ENCODE results near the gene EAF1.
"Not testable (repeated sequence)": the region's sequence is repeated elsewhere in the genome, so short reads cannot be mapped to it uniquely, and the experiment has no call there.

EAF1 gene

DNA sequence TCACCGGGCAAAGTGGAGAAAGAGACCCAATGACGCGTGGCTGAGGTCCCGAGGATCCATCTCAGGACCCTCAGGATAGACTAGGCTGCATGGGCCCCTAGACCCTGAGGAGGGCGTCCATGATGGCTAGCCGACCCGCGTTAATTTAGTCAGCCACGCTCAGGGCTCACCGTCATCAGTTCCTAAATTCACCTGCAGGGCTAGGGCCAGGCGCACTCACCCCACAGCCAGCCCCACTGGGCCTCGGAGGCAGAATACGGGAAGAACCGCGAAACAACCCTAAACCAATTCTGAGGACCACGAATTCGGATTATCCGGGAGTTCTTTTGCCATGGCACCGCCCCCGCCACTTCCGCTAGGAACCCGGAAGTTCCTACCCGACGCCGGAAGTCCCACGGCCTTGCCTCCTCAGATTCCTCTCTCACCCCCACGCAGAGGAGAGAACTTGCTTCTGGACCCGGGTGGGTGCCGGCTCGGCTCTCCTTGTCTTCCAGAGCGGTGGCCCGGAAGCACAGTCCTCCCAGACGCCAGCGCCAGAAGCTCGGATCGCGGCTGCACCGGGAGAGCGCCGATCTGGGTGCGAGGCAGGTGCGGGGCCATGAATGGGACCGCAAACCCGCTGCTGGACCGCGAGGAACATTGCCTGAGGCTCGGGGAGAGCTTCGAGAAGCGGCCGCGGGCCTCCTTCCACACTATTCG lies at the start of gene EAF1, which contains the start of gene METTL6:
Gene EAF1 (plus strand): TSS at position 417 of the 699 bp plus-strand sequence. CDS start 182 bp downstream, at position 599.
Gene METTL6 (minus strand): TSS at position 363 of the 699 bp plus-strand sequence. CDS start 1,033 bp downstream, outside the sequence.
- in situ Hi-C loops (cut with MboI; ENCODE audit: low sequenced_read_pairs) = no loop called here

DNA sequence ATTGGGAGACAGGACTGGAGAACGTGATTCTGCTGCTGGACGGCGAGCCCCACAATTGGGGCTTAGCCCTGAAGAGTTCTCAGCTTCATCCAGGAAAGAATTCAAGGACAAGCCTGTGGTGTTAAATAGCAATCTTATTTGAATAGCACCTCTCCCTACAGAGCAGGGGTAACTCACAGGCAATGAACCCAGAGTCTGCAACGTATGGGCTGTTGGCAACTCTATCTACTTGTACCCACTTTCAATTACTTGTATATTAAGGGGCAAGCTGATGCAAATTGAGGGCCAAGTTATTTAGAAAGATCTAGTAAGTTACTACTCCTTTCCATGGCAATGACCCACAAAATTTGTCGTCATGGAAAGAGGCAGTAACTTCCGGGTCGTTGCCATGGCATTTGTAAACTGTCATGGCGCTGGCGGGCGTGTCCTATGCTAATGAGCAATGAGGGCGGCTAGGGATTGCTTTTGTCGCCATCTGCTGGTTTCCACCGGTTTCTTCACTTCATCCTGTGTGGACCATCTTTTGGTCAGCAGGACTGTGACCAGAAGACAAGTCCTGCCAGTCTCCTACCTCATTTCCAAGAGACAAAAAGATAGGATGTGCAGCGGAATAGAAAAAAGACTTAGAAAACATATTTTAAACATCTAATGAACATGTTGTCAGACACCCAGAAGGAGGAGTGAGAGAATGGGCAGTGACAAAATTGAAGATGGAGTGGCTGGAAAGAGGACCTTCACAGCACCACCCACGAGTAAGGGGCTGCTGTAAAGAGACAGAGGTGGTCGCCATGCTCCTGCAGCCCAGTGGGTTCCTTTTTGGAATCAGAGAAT lies 49.2 kb upstream of the EAF1 start:
- in situ Hi-C loops (cut with MboI; ENCODE audit: low sequenced_read_pairs) = no loop called here

DNA sequence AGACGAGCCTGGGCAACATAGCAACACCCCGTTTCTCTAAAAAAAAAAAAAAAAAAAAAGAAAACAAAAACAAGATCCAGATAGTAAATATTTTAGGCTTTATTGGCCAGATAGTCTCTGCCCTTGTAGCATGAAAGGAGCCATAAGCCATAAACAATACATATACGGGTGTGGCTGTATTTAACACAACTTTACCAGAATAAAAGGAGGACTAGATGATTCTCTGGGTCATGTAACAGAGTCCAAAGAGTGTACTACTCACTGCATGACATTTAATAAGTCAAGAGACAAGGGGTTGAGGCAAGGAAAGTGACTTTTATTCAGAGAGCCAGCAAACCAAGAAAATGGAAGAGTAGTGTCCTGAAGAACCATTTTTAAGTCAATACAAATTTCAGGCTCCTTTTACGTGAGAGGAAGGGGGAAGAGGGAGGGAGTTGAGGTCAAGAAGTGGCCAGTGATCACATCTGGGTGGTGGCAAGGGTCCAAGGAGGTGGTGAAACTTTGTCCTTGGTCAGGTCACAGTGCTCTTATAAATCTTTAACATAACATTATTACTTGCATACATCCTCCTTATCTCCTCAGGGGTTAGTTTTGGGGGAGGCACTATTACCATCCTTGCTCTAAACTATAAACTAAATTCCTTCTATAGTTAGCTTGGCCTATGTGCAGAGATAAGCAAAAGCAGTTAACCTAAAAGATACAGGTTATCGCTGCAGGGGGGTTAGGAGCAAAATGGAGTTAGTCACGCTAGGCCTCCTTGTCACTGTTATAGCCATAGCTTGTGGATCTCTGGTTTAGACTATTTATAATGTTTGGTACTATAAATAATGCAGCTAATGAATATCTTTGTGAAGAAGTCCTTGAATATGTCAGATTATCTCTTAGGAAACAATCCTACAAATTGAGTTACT lies 46.2 kb upstream of the EAF1 start:
- in situ Hi-C loops (cut with MboI; ENCODE audit: low sequenced_read_pairs) = loop anchor here (10.0 kb wide), 1 partner anchor 116 kb away; no protein-coding TSS in a partner anchor

DNA sequence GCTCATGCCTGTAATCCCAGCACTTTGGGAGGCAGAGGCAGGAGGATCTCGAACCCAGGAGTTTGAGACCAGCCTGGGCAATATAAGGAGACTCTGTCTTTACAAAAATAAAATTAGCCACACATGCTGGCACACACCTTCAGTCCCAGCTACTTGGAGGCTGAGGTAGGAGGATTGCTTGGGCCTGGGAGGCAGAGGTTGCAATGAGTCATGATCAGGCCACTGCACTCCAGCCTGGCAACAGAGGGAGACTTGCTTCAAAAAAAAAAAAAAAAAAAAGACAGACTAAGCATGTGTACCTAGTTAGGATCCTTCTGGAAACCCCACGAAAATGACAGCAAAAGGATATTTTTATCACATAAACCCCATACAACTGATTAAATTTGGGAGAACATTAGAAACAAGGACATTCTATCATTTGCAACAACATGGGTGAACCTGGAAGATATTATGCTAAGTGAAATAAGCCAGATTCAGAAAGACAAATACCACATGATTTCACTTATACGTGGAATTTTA lies 44.9 kb upstream of the EAF1 start:
- in situ Hi-C loops (cut with MboI; ENCODE audit: low sequenced_read_pairs) = loop anchor here (10.0 kb wide), 1 partner anchor 118 kb away; no protein-coding TSS in a partner anchor

DNA sequence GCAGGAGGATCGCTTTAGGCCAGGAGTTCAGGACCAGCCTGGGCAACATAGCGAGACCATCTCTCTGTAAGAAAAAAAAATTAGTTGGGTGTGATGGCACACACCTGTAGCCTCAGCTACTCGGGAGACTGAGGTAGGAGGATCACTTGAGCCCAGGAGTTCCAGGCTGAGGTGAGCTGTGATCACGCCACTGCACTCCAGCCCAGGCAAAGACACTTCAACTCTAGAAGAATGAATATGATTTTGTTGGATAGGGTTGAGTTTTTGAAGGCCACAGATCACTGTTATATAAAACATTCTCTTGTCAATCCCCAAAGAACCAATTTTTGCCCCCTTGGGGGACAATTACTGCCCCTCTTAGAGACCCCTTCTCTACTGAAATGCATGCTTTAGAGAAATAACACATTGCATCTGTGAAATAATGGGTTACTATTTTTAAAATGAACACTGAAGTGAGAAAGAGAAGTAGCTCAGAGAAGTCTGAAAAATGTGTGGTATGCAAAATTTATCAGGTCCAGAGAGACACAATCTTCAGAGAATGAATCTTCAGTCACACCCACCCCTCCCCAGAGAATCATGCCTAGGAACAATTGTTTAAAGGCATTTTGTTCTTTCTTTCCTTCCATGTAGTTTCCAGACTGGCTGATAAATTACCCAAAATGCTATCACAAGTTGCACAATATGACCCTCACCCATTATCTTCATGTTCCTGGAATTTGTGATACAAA lies 42.7 kb upstream of the EAF1 start:
- in situ Hi-C loops (cut with MboI; ENCODE audit: low sequenced_read_pairs) = loop anchor here (10.0 kb wide), 1 partner anchor 120 kb away; no protein-coding TSS in a partner anchor

DNA sequence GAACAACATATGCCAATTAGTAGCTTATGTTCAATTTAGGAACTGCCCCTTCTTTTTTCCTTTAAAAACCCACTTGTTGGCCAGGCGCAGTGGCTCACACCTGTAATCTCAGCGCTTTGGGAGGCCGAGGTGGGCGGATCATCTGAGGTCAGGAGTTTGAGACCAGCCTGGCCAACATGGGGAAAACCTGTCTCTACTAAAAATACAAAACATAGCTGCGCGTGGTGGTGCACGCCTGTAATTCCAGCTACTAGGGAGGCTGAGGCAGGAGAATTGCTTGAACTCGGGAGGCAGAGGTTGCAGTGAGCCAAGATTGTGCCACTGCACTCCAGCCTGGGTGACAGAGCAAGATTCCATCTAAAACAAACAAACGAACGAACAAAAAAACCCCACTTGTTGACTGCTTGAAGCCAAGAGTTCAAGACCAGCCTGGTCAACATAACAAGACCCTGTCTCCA lies 42.1 kb upstream of the EAF1 start:
- in situ Hi-C loops (cut with MboI; ENCODE audit: low sequenced_read_pairs) = loop anchor here (10.0 kb wide), 1 partner anchor 120 kb away; no protein-coding TSS in a partner anchor

DNA sequence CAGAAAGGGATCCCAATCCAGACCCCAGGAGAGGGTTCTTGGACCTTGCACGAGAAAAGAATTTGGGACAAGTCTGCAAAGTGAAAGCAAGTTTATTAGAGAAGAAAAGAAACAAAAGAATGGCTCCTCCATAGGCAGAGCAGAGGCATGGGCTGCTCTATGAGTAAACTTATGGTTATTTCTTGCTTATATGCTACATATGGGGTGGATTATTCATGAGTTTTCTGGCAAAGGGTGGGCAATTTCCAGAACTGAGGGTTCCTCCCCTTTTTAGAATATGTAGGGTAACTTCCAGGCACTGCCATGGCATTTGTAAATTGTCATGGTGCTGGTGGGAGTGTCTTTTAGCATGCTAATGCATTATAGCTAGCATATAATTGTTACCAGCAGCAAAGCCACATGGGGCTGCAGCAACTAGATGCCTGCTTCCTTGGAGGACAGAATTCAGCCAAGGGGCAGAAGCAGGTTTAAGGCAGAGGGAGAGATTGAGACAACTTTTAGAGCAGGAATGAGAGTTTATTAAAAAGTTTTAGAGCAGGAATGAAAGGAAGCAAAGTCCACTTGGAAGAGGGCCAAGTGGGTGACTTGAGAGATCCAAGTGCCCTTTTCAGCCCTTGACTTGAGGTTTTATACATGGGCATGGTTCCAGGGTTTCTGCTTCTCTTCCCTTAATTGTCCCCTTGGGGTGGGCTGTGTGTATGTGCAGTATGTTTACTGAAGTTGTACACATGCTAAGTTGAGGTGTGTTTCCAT lies 41.3 kb upstream of the EAF1 start:
- in situ Hi-C loops (cut with MboI; ENCODE audit: low sequenced_read_pairs) = loop anchor here (10.0 kb wide), 1 partner anchor 121 kb away; no protein-coding TSS in a partner anchor

DNA sequence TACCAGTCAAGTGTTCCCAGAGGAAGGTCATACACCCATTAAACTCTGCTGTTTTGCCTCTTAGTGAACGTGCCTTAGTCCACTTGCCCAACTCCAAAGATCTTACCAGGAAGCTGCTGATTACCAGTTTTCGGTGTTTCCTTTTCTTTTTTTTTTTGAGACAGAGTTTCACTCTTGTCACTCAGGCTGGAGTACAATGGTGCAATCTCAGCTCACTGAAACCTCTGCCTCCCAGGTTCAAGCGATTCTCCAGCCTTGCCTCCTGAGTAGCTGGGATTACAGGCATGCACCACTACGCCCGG lies 40.8 kb upstream of the EAF1 start:
- in situ Hi-C loops (cut with MboI; ENCODE audit: low sequenced_read_pairs) = loop anchor here (10.0 kb wide), 1 partner anchor 122 kb away; no protein-coding TSS in a partner anchor

DNA sequence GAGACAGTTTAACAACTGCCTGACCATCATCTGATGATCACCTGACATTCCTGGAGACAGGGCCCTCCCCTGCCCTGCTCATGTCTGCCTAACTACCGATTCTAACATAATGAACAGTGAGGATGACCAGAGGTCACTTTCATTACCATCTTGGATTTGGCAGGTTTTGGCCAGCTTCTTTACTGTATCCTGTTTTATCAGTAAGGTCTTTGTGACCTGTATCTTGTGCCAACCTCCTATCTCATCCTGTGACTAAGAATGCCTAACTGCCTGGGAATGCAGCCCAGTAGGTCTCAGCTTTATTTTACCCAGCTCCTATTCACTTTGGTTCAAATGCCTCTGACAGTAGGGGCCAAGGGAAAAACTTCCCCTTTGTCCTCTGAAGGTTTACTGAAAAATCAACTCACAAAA lies 40.2 kb upstream of the EAF1 start:
- in situ Hi-C loops (cut with MboI; ENCODE audit: low sequenced_read_pairs) = loop anchor here (10.0 kb wide), 1 partner anchor 122 kb away; no protein-coding TSS in a partner anchor

DNA sequence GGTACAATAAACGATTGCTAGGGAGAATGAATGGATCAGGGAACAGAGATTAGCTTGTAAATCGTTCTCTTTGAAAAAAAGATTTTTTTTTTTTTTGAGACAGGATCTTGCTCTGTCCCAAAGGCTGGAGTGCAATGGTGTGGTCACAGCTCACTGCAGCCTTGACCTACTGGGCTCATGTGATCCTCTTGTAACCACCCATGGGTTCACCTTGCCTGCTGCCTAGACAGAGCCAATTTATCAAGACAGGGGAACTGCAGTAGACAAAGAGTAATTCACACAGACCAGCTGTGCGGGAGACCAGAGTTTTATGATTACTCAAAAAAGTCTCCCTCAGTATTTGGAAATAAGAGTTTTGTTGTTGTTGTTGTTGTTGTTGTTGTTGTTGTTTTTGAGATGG lies 39.7 kb upstream of the EAF1 start:
- in situ Hi-C loops (cut with MboI; ENCODE audit: low sequenced_read_pairs) = loop anchor here (10.0 kb wide), 1 partner anchor 123 kb away; no protein-coding TSS in a partner anchor

DNA sequence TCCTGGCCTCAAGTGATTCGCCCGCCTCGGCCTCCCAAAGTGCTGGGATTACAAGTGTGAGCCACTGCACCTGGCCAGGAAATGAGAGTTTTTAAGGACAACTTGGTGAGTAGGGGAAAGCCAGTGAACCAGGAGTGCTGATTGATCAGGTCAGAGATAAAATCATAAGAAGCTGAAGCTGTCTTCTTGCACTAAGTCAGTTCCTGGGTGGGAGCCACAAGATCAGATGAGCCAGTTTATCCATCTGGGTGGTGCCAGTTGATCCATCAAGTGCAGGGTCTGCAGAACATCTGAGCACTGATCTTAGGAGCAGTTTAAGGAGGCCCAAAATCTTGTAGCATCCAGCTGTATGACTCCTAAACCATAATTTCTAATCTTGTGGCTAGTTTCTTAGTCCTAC lies 39.1 kb upstream of the EAF1 start:
- in situ Hi-C loops (cut with MboI; ENCODE audit: low sequenced_read_pairs) = loop anchor here (10.0 kb wide), 1 partner anchor 124 kb away; no protein-coding TSS in a partner anchor

DNA sequence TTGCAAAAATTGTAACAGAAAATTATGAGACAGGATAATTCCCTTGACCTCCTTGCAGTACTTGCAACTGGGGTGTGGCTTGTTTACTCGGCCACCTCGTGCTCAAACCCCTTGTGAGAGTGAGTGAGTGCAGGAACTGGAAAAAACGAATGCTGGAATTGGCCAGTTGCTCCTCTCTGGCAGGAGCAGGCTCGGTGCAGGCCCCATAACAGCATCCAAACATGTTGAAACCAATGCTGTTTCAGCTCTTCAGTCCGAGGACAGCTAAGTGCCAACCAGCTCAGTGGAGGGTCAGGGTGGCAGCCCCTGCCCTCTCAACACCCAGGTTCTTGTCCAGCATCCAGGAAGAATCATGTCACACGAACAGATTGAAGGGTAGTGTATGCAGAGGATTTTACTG lies 36.9 kb upstream of the EAF1 start:
- in situ Hi-C loops (cut with MboI; ENCODE audit: low sequenced_read_pairs) = no loop called here

DNA sequence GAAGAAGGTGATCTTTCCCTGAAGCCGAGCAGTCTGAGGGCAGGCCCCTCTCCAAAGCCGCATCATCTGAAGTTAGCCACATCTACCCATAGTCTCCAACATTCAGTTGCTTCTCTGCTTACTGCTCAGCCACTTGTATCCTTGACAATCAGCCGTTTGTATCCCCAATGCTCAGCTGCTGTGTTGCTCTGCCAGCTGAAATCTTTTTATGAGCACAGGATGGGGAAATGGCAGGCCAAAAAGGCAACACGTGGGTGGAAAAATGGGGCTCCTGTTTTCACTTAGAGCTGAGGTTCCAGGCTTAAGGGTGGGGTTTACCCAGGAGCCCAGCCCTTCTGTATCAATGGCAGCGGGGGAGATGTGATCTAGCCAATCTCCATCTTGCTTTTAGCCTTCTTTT lies 36.4 kb upstream of the EAF1 start:
- in situ Hi-C loops (cut with MboI; ENCODE audit: low sequenced_read_pairs) = no loop called here

DNA sequence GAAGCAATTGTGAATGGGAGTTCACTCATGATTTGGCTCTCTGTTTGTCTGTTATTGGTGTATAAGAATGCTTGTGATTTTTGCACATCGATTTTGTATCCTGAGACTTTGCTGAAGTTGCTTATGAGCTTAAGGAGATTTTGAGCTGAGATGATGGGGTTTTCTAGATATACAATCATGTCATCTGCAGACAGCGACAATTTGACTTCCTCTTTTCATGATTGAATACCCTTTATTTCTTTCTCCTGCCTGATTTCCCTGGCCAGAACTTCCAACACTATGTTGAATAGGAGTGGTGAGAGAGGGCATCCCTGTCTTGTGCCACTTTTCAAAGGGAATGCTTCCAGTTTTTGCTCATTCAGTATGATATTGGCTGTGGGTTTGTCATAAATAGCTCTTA lies 34.1 kb upstream of the EAF1 start:
- in situ Hi-C loops (cut with MboI; ENCODE audit: low sequenced_read_pairs) = not testable (repeated sequence)

DNA sequence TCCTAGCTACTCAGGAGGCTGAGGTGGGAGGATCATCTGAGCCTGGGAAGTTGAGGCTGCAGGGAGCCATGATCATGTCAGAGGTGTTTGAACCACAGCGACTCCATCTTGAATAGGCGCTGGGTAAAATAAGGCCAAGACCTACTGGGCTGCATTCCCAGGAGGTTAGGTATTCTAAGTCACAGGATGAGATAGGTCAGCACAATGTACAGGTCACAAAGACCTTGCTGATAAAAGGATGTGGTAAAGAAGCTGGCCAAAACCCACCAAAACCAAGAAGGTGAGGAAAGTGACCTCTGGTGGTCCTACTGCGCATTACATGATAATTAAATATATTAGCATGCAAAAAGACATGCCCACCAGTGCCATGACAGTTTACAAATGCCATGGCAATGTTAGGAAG lies 28.7 kb upstream of the EAF1 start:
- in situ Hi-C loops (cut with MboI; ENCODE audit: low sequenced_read_pairs) = not testable (repeated sequence)

DNA sequence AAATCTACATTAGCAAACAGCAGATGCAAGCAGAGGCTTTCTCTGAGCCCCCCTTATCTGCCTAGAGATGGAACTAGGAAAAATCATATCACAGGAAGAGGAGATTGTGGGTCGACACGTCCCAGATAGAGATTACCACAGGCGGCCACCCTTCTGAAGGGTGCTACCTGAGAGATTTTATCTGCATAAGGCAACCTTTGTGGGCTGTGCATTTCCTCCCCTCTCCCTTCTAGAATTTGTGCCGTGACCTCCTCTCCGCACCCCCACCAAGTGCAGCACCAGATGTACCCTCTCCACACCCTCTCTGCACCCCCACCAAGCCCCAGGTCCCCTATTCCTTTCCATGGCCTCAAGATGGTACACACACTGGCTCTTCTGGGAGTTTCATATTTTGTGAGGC lies 27.4 kb upstream of the EAF1 start:
- in situ Hi-C loops (cut with MboI; ENCODE audit: low sequenced_read_pairs) = no loop called here

DNA sequence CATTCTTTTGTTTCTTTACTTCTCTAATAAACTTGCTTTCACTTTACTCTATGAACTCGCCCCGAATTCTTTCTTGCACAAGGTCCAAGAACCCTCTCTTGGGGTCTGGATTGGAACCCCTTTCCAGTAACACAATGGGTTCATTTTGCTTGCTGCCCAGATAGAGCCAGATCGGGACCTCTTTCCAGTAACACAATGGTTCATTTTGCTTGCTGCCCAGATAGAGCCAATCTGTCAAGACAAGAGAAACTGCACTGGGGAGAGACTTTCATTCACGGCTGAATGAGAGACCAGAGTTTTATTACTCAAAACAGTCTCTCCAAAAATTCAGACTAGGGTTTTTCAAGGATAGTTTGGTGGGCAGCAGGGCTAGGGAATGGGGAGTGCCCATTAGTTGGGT lies 25.5 kb upstream of the EAF1 start:
- in situ Hi-C loops (cut with MboI; ENCODE audit: low sequenced_read_pairs) = no loop called here

DNA sequence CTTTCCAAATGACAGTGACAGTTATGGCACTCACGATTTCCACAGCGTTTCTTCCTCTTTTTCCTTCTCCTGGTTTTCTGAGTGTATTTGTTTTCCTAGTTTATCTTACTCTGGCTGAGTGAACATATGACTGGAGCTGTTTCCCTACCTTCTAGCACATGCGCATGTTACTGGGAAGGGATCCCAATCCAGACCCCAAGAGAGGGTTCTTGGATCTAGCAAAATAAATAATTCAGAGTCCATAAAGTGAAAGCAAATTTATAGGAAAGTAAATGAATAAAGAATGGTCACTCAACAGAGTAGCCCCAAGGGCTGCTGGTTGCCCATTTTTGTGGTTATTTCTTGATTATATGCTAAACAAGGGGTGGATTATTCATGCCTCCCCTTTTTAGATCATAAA lies 23.9 kb upstream of the EAF1 start:
- in situ Hi-C loops (cut with MboI; ENCODE audit: low sequenced_read_pairs) = no loop called here

DNA sequence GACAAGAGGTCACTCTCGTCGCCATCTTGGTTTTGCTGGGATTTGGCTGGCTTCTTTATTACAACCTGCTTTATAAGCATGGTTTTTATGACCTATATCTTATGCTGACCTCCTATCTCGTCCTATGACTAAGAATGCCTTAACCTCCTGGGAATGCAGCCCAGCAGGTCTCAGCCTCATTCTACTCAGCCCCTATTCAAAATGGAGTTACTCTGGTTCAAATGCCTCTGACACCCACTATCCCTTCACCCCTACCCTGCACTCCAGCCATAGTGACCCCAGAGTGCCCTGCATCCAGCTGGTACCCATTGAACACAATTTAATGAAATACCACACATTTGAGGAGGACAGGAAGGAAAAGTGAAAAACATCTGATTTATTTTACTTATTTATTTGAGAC lies 23.4 kb upstream of the EAF1 start:
- in situ Hi-C loops (cut with MboI; ENCODE audit: low sequenced_read_pairs) = no loop called here
